ENCODE results near the gene LRRC15.

The LRRC15 gene

GRCh38 chr3:194330160-194330559, 39.4 kb downstream of the LRRC15 start:
- no peak for DNase-seq

- no peak for DNase-seq
Measured at GRCh38 chr3:194329583-194329965, 40.0 kb downstream of the LRRC15 start.

GRCh38 chr3:194328942-194329582, 40.5 kb downstream of the LRRC15 start:
- no peak for DNase-seq

- no peak for DNase-seq
Measured at GRCh38 chr3:194328053-194328657, 41.4 kb downstream of the LRRC15 start.

GRCh38 chr3:194327218-194328052, 42.1 kb downstream of the LRRC15 start:
- no peak for DNase-seq

GRCh38 chr3:194326968-194327217, 42.6 kb downstream of the LRRC15 start:
- no peak for DNase-seq

- DNase-seq: no peak
Measured at GRCh38 chr3:194326192-194326967, 43.2 kb downstream of the LRRC15 start.

- no peak for DNase-seq
Measured at GRCh38 chr3:194325424-194326153, 44.0 kb downstream of the LRRC15 start.

- no peak for DNase-seq
Measured at GRCh38 chr3:194324823-194325327, 44.7 kb downstream of the LRRC15 start.

GRCh38 chr3:194323785-194324735, 45.5 kb downstream of the LRRC15 start:
- DNase-seq: no peak

- no peak for DNase-seq
Measured at GRCh38 chr3:194322678-194323211, 46.8 kb downstream of the LRRC15 start.

- no peak for DNase-seq
Measured at GRCh38 chr3:194321693-194322640, 47.6 kb downstream of the LRRC15 start.

- no peak for DNase-seq
Measured at GRCh38 chr3:194320744-194321243, 48.7 kb downstream of the LRRC15 start.

- DNase-seq: no peak
Measured at GRCh38 chr3:194320100-194320499, 49.4 kb downstream of the LRRC15 start.

GRCh38 chr3:194318511-194319161, 50.9 kb downstream of the LRRC15 start:
- DNase-seq: no peak

- DNase-seq: no peak
Measured at GRCh38 chr3:194316918-194317317, 52.6 kb downstream of the LRRC15 start.

GRCh38 chr3:194315965-194316361, 53.6 kb downstream of the LRRC15 start:
- DNase-seq: no peak

- DNase-seq: peak; percentile 90
Measured at GRCh38 chr3:194315088-194315964, 54.2 kb downstream of the LRRC15 start.
